Hepatocyte (in vitro differentiated cells): ENCODE results near the gene CDH4. TPM values are rescaled to one million over a fixed set of nuclear protein-coding genes. Genes with fewer than 3 reads are reported as not detected.

Source experiments
- DNase-seq: peaks from one replicate; pipeline ENCODE4 v3.0.0-alpha.2; 2016; ENCODE audit warnings: low spot score
- H2AFZ ChIP-seq: fragments of 200-600 bp; sonication (generic); 2 replicates; pipeline ENCODE4 v1.6.0; 2016; ENCODE audit warnings: antibody characterized with exemption, mild to moderate bottlenecking
- H3K27ac ChIP-seq: fragments of 200-600 bp; sonication (generic); 2 replicates; pipeline ENCODE4 v1.5.1; 2016; ENCODE audit warnings: mild to moderate bottlenecking
- H3K27me3 ChIP-seq: fragments of 200-600 bp; sonication (generic); 2 replicates; pipeline ENCODE4 v1.6.1; 2016
- H3K36me3 ChIP-seq: fragments of 200-600 bp; sonication (generic); replicated peaks from 2 replicates; pipeline ENCODE4 v1.5.1; 2016; ENCODE audit warnings: low read depth; ENCODE audit not compliant: insufficient read depth
- H3K4me1 ChIP-seq: fragments of 200-600 bp; sonication (generic); 2 replicates; pipeline ENCODE4 v1.5.1; 2016; ENCODE audit warnings: mild to moderate bottlenecking, moderate library complexity; ENCODE audit not compliant: insufficient read depth
- H3K4me2 ChIP-seq: fragments of 200-600 bp; sonication (generic); 2 replicates; pipeline ENCODE4 v1.6.0; 2016
- H3K4me3 ChIP-seq: fragments of 200-600 bp; sonication (generic); 2 replicates; pipeline ENCODE4 v1.5.1; 2016; ENCODE audit warnings: mild to moderate bottlenecking
- H3K79me2 ChIP-seq: fragments of 200-600 bp; sonication (generic); 2 replicates; pipeline ENCODE4 v1.6.0; 2017; ENCODE audit warnings: mild to moderate bottlenecking
- H3K9me2 ChIP-seq: fragments of 200-600 bp; sonication (generic); replicated peaks from 2 replicates; pipeline ENCODE4 v1.6.0; 2017; ENCODE audit warnings: mild to moderate bottlenecking; ENCODE audit not compliant: insufficient read depth
- H3K9me3 ChIP-seq: fragments of 200-600 bp; sonication (generic); 2 replicates; pipeline ENCODE4 v1.5.1; 2016; ENCODE audit warnings: low read depth, mild to moderate bottlenecking
- H4K20me1 ChIP-seq: fragments of 200-600 bp; sonication (generic); 2 replicates; pipeline ENCODE4 v1.6.0; 2016; ENCODE audit warnings: mild to moderate bottlenecking; ENCODE audit not compliant: insufficient read depth, poor library complexity, severe bottlenecking
- CTCF ChIP-seq: fragments of 200-600 bp; sonication (generic); IDR thresholded peaks from 2 replicates; pipeline ENCODE4 v1.5.1; 2016; ENCODE audit warnings: antibody characterized with exemption, mild to moderate bottlenecking; ENCODE audit not compliant: poor library complexity
- EZH2 ChIP-seq: fragments of 200-600 bp; sonication (generic); IDR thresholded peaks from 2 replicates; pipeline ENCODE4 v1.6.1; 2016; ENCODE audit warnings: antibody characterized with exemption, mild to moderate bottlenecking, borderline replicate concordance
- EZH2phosphoT487 ChIP-seq: fragments of 200-600 bp; sonication (generic); IDR thresholded peaks from one replicate; pipeline ENCODE4 v1.6.1; 2018; ENCODE audit warnings: antibody characterized with exemption, mild to moderate bottlenecking, low read depth, moderate library complexity; ENCODE audit not compliant: unreplicated experiment, severe bottlenecking
- WGBS: methylation state at CpG from one replicate; pipeline ENCODE4 v1.1.6; 2016; ENCODE audit warnings: low lambda C conversion rate; ENCODE audit errors: missing lambda C conversion rate; 5-methylcytosine and 5-hydroxymethylcytosine counted together
- polyA plus RNA-seq: library from polyadenylated mRNA; unstranded; fragments of >200 nt; fragmentation: Nextera tagmentation; extraction: Ambion mirVana; gene quantifications from 2 replicates; pipeline ENCODE4 v1.2.1, GENCODE V29; 2016
- total RNA-seq: library from RNA; depleted of rRNA; stranded (reverse); fragments of >200 nt; gene quantifications from 2 replicates; pipeline ENCODE4 v1.2.3, GENCODE V29; 2014

Gene CDH4
- total and polyA plus RNA-seq, 2 experiments from 2014 or later, result 0.53 to 0.73 TPM

GRCh38 chr20:61223121-61223520 lies 28.9 kb upstream of the CDH4 start:
- H3K4me3 ChIP-seq, result no peak overlapping the region
- H4K20me1 ChIP-seq, result no peaks in the 10 kb centered on the region
- no peak overlapping the region for H3K4me2 ChIP-seq
- no peaks in the 10 kb centered on the region for H3K4me1 ChIP-seq
- H3K79me2 ChIP-seq, result no peaks in the 10 kb centered on the region
- DNase-seq, result no peak
- H2AFZ ChIP-seq, result no peak overlapping the region
- H3K9me2 ChIP-seq, result no peaks in the 10 kb centered on the region
- TF ChIP-seq EZH2 (no peak), CTCF (no peak), EZH2phosphoT487 (no peak)
- H3K36me3 ChIP-seq, result no peaks in the 10 kb centered on the region
- H3K9me3 ChIP-seq, result no peaks in the 10 kb centered on the region
- peaks cover 15% of the 10 kb centered on the region for H3K27me3 ChIP-seq
- 85% methylated on average over 10 of the region's 10 CpGs for WGBS
- no peak overlapping the region for H3K27ac ChIP-seq

- no peak for DNase-seq
- Histone ChIP-seq H3K9me3 (no peaks in the 10 kb centered on the region), H3K4me3 (no peak overlapping the region), H2AFZ (no peak overlapping the region), H4K20me1 (no peaks in the 10 kb centered on the region), H3K27ac (no peak overlapping the region), H3K4me1 (no peaks in the 10 kb centered on the region), H3K9me2 (no peaks in the 10 kb centered on the region), H3K36me3 (no peaks in the 10 kb centered on the region), H3K79me2 (no peaks in the 10 kb centered on the region), H3K4me2 (no peak overlapping the region), H3K27me3 (peaks cover 15% of the 10 kb centered on the region)
- 89% methylated on average over 9 of the region's 9 CpGs for WGBS
- TF ChIP-seq EZH2phosphoT487 (no peak), EZH2 (no peak), CTCF (no peak)
These were observed 21.9 kb upstream of the CDH4 start for GRCh38 chr20:61230166-61230565.

GRCh38 chr20:61233590-61233989 lies 18.5 kb upstream of the CDH4 start:
- H3K79me2 ChIP-seq, result no peaks in the 10 kb centered on the region
- H3K9me2 ChIP-seq, result no peaks in the 10 kb centered on the region
- TF ChIP-seq EZH2 (no peak), CTCF (no peak), EZH2phosphoT487 (no peak)
- WGBS, result 95% methylated on average over 7 of the region's 7 CpGs
- no peak overlapping the region for H3K27ac ChIP-seq
- H3K36me3 ChIP-seq, result no peaks in the 10 kb centered on the region
- H2AFZ ChIP-seq, result no peak overlapping the region
- DNase-seq, result no peak
- H3K4me1 ChIP-seq, result no peaks in the 10 kb centered on the region
- H3K9me3 ChIP-seq, result no peaks in the 10 kb centered on the region
- H4K20me1 ChIP-seq, result no peaks in the 10 kb centered on the region
- H3K4me3 ChIP-seq, result no peak overlapping the region
- no peak overlapping the region for H3K4me2 ChIP-seq
- peaks cover 28% of the 10 kb centered on the region for H3K27me3 ChIP-seq
